Measurements from ENCODE around the gene ZACN. TPM values are rescaled to one million over a fixed set of nuclear protein-coding genes. Genes with fewer than 3 reads are reported as not detected.

The ZACN gene
- total RNA-seq = not detected in 2 replicates
- long read RNA-seq = 0 reads

DNA sequence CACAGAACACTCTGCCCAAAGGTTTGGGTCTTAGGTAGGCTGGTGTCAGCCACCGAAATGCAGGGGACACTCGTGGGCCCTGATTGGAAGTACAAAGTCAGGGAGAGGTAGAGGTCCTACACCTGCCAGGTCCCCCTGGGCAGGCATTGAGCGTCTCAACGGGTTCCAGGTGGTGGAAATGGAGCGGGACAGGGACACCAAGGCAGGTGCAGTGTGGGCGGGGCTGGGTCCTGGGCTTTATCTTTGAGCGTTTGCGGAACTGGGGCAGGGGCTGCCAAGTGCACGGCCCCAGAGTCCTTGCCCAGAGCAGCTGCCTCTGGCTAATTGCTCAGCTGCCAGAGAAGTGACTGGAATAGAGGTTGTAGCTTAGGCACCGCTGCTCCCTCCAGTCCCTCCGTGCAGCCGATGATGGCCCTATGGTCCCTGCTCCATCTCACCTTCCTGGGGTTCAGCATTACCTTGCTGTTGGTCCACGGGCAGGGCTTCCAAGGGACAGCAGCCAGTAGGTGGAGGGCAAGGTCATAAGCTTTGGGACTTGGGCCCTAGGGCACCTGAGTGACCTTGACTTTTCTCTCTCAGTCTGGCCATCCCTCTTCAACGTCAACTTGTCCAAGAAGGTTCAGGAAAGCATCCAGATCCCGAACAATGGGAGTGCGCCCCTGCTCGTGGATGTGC is at the start of gene ZACN:
ZACN (plus strand) TSS at position 323 of the 675 bp plus-strand sequence; CDS start at position 406, 83 bp downstream.
- H3K9me3 Mint-ChIP-seq (ENCODE audit: unreplicated experiment) = no peaks in the 10 kb centered on the region
- TF ChIP-seq, protein P1, sequence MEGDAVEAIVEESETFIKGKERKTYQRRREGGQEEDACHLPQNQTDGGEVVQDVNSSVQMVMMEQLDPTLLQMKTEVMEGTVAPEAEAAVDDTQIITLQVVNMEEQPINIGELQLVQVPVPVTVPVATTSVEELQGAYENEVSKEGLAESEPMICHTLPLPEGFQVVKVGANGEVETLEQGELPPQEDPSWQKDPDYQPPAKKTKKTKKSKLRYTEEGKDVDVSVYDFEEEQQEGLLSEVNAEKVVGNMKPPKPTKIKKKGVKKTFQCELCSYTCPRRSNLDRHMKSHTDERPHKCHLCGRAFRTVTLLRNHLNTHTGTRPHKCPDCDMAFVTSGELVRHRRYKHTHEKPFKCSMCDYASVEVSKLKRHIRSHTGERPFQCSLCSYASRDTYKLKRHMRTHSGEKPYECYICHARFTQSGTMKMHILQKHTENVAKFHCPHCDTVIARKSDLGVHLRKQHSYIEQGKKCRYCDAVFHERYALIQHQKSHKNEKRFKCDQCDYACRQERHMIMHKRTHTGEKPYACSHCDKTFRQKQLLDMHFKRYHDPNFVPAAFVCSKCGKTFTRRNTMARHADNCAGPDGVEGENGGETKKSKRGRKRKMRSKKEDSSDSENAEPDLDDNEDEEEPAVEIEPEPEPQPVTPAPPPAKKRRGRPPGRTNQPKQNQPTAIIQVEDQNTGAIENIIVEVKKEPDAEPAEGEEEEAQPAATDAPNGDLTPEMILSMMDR (IDR thresholded peaks at IDR 0.05) = no peak
- peaks cover 47% of the 10 kb centered on the region for H3K27me3 Mint-ChIP-seq (ENCODE audit: unreplicated experiment)
- peaks cover 12% of the 10 kb centered on the region for H3K4me1 Mint-ChIP-seq (ENCODE audit: unreplicated experiment)
- H3K4me3 Mint-ChIP-seq (ENCODE audit: unreplicated experiment) = no peak within 1 kb of the TSS
- DNase-seq (ENCODE audit: extremely low spot score, unreplicated experiment) = no peak
- H3K27ac Mint-ChIP-seq (ENCODE audit: unreplicated experiment) = no peak within 1 kb of the TSS
- H3K36me3 Mint-ChIP-seq (ENCODE audit: unreplicated experiment) = peaks cover 7% of the 10 kb centered on the region

DNA sequence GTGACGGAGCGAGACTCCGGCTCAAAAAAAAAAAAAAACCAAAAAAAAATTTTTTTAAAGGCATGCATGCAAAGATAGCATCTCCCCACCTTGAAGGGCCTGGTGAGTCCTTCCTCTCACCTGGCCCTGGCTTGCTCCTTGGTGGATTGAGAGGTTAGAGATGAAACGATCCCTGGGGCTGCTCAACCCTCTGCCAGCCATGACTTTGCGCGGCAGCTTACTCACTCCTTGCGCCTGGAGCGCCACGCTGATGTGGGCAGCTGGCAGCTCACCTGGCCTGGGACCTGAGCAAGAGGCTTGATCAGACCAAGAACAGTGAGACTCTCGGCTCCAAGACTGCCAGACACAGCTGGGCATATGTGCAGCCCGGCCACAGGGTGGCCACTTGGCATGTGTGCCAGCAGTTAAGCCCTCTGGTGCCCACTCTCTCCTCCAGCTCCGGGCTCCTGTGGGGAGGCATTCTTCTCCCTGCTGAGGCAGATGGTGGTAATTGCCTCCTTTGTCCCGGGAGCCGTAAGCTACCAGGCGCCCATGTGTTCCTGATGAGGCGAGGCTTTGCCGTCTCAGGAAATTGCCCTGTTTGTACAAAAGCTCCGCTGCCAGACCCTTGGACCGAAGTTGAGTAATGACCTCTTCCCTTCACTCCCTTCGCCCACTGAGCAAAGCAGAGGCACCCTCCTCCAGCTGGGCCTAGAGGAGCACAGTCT is 46.8 kb upstream of the ZACN start:
- no peaks in the 10 kb centered on the region for H3K9me3 Mint-ChIP-seq (ENCODE audit: unreplicated experiment)
- H3K4me1 Mint-ChIP-seq (ENCODE audit: unreplicated experiment) = peaks cover 12% of the 10 kb centered on the region
- DNase-seq (ENCODE audit: extremely low spot score, unreplicated experiment) = no peak
- TF ChIP-seq, protein P1 (IDR thresholded peaks at IDR 0.05) = no peak
- no peaks in the 10 kb centered on the region for H3K27me3 Mint-ChIP-seq (ENCODE audit: unreplicated experiment)
- no peaks in the 10 kb centered on the region for H3K36me3 Mint-ChIP-seq (ENCODE audit: unreplicated experiment)
- no peak overlapping the region for H3K27ac Mint-ChIP-seq (ENCODE audit: unreplicated experiment)
- no peak overlapping the region for H3K4me3 Mint-ChIP-seq (ENCODE audit: unreplicated experiment)

DNA sequence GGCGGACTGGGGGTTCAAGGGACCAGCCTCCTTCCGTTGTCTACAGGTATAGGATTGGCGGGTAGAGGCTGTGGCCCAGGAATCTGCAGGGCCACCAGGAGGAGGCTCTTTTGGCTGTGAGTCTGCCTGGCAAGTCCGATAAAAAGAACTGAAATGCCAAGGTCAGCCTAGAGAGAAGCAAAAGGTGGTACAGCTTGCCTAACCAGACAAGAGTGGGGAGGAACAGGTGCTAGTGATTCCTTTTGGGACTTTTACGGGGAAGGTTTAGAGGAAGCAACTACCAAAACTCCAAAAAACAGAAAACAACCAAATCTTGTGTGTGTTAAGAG is 46.2 kb upstream of the ZACN start:
- no peak overlapping the region for H3K27ac Mint-ChIP-seq (ENCODE audit: unreplicated experiment)

DNA sequence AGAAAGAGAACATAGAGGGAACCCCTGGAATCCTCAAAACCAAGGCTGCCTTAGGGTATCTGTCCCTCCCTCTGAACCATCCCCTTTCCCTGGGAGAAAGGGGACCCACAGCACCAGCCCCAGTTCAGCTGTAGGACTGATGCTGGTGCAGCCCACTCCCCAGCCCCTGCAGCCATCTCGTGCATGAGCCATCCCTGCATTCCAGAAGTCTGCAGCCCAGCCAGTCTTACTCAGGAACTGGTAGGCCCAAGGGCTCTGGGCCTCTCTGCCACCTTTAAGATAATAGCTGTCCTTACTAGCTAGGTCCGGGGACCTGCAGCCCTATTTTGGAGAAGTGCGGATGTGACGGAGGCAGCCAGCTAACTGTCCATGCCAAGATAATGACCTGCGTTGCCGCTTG is 45.8 kb upstream of the ZACN start:
- DNase-seq (ENCODE audit: extremely low spot score, unreplicated experiment) = no peak
- TF ChIP-seq, protein P1 (IDR thresholded peaks at IDR 0.05) = no peak
- no peaks in the 10 kb centered on the region for H3K27me3 Mint-ChIP-seq (ENCODE audit: unreplicated experiment)
- no peak overlapping the region for H3K4me3 Mint-ChIP-seq (ENCODE audit: unreplicated experiment)
- no peaks in the 10 kb centered on the region for H3K9me3 Mint-ChIP-seq (ENCODE audit: unreplicated experiment)
- H3K27ac Mint-ChIP-seq (ENCODE audit: unreplicated experiment) = no peak overlapping the region
- peaks cover 12% of the 10 kb centered on the region for H3K4me1 Mint-ChIP-seq (ENCODE audit: unreplicated experiment)
- peaks cover 2% of the 10 kb centered on the region for H3K36me3 Mint-ChIP-seq (ENCODE audit: unreplicated experiment)

More for the DNA sequence above, 46.2 kb upstream of the ZACN start:
- H3K27me3 Mint-ChIP-seq (ENCODE audit: unreplicated experiment) = no peaks in the 10 kb centered on the region
- H3K4me3 Mint-ChIP-seq (ENCODE audit: unreplicated experiment) = no peak overlapping the region
- peaks cover 12% of the 10 kb centered on the region for H3K4me1 Mint-ChIP-seq (ENCODE audit: unreplicated experiment)
- no peaks in the 10 kb centered on the region for H3K9me3 Mint-ChIP-seq (ENCODE audit: unreplicated experiment)
- TF ChIP-seq, protein P1 (IDR thresholded peaks at IDR 0.05) = no peak
- no peaks in the 10 kb centered on the region for H3K36me3 Mint-ChIP-seq (ENCODE audit: unreplicated experiment)
- no peak for DNase-seq (ENCODE audit: extremely low spot score, unreplicated experiment)
